NCI-H2107 treated with DMSO at 0.1 percent for 48 hours (cell line): ENCODE results near the gene ANKRD16.
"Not testable (repeated sequence)": the region's sequence is repeated elsewhere in the genome, so short reads cannot be mapped to it uniquely, and the experiment has no call there.

Experiments used
- DNase-seq: peaks from one replicate; lab custom pipeline; 2025; ENCODE audit not compliant: unreplicated experiment; lab: John Stamatoyannopoulos, UW

ANKRD16 gene

GRCh38 chr10:5840314-5841307 lies 49.1 kb downstream of the ANKRD16 start:
- DNase-seq = no peak

DNA sequence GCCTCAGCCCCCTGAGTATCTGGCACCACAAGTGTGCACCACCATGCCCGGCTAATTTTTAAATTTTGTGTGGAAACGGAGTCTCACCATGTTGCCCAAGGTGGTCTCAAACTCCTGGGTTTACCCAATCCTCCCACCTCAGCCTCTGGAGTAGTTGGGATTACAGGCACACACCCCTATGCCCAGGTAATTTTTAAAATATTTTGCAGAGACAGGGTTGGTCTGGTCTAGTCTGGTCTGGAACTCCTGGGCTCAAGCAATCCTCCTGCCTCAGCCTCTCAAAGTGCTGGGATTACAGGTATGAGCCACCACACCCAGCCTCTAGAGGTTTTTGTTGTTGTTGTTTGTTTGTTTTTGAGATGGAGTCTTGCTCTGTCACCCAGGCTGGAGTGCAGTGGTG lies 53.5 kb downstream of the ANKRD16 start:
- not testable (repeated sequence) for DNase-seq

DNA sequence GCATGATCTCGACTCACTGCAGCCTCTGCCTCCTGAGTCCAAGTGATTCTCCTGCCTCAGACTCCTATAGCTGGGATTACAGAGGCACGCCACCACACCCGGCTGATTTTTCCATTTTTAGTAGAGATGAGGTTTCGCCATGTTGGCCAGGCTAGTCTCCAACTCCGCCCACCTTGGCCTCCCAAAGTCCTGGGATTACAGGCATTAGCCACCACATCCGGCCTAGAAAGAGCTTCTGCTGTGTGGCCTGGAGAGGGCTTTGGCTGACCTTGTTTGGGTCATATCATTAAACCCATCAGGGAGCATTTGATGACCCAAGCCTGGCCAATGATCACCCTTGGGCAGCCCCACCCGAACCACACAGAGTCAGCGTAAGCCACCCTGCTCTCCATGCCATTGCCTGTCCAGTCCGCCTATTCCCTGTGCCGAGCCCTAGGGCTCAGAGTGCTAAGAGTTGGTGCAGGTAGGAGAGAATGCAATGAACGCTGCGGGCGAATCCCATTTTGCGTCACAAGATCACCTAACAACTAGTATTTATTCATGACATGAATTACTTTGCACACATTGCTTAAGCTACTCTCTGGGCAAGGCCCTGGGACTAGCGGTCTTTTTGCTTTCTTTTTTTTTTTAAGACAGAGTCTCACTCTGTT lies 54.1 kb downstream of the ANKRD16 start:
- DNase-seq = no peak

- no peak for DNase-seq
These were observed 55.9 kb downstream of the ANKRD16 start for GRCh38 chr10:5833814-5834213.

DNA sequence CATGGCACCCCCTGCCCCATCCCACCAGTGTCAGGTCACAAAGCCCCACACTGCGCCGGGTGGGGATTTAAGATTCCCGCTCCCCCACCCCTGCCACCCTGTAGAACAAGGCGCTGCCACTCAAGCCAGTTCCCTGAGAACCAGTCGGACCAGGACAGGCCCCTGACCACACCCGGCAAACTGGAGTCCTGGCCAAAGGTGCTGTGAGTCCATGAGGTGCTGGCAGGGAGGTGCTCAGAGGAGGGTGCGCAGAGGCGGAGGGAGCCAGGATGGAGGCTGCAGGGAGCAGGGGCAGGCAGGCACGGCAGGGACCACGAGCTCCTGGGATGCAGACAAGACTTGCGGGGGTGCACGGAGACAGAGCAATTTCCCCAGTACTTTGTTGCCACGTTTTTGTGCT lies 56.7 kb downstream of the ANKRD16 start:
- no peak for DNase-seq

DNA sequence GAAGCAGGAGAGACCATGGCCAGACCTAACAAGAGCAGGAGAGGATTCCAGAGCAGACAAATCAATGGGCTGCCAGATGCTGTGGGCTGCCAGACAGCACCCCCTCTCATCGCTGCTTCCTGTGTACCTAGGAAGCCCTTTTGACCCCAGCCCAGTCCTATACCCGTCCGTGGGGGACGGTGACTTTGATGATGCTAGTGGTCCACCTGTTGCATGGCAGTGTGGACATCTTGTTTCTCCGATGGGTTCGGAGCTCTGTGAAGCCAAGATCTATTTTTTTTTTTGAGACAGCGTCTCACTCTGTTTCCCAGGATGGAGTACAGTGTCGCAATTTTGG lies 58.3 kb downstream of the ANKRD16 start:
- DNase-seq = no peak

DNA sequence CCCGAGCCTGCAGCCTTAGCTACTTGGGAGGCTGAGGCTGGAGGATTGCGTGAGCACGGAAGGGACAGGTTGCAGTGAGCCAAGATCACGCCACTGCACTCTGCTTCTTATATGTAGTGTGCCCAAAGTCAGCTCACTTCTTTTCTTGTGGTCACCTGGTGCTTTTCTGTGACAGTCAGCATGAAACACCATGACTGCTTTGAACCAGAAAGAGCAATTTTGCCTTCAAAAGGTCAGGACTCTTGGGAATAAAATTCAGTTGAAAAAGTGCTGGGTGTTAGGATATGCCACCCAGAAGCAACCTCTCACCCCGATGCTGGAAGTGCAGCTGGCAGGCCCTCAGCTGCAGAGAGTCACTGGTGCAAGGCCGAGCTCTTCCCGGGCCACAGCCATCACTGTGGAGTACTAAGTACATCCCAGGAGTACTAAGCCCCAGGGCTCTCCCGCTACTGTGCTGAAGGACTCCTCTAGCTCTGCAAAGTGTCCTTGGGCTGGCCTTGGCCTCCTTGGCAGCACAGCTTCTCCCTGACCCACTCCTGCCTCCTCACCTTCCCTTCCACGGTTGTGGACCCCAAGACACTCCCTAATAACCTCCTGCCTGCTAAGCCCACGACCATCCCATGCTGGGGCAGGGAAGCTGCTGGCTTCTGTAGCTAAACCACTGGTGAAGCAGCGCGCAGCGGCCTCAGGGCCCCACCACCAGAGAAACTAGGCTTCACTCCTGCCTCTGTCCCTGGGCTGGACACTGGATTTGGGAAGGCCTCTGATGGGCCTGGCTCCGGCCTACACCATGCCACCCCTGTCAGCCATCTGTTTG lies 58.9 kb downstream of the ANKRD16 start:
- no peak for DNase-seq

DNA sequence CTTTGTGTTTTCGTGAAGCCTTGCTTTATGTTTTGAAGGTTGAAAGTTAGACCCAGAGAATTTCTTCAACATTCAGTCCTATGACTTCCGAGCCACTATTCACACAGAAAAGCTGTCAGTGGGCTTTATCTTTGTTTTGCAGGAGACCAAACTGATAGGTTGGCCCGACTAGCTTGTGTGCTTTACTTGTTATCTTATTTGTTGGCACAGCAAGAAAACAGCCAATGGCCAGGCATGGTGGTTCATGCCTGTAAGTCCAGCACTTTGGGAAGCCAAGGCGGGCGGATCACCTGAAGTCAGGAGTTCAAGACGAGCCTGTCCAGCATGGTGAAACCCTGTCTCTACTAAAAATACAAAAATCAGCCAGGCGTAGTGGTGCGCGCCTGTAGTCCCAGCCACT lies 60.4 kb downstream of the ANKRD16 start:
- no peak for DNase-seq

DNA sequence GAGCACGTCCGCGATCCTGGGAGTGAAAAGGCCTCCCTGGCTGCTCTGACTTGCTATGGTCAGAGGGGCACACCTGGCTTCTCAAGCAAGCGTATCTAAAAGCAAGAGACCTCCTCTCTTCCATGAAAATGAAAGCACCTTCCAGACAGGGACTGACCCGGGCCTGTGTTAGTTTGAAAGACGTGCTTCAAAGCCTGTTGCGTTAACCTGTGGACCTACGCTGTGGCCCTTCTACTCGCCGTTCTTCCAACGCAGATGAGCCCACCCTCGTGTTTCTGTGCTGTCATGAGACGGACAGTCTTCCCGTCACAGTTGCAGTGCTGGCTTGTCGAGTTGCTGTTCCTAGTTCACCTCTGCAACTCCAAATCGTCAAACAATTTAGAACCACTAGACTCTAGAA lies 61.0 kb downstream of the ANKRD16 start:
- DNase-seq = no peak

GRCh38 chr10:5827841-5828240 lies 61.9 kb downstream of the ANKRD16 start:
- DNase-seq = no peak

- not testable (repeated sequence) for DNase-seq
These were observed 63.2 kb downstream of the ANKRD16 start for GRCh38 chr10:5826511-5826910.

DNA sequence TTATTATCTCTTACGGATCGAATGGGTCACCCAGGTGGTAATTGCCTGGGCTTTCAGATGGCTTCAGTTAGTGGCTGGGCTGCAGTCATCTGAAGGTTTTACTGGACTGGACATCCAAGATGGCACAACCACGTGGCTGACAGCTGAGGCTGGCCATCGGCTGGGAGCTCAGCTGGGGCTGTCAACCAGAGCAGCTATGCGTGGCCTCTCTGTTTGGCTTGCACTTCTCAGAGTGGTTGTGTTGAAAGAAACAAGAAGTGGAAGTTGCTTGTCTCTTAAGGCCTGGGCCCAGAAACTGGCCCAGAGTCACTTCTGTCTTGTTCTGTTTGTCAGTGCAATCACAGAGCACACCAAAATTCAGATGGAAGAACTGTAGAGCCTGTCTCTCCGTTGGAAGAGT lies 70.8 kb downstream of the ANKRD16 start:
- no peak for DNase-seq

DNA sequence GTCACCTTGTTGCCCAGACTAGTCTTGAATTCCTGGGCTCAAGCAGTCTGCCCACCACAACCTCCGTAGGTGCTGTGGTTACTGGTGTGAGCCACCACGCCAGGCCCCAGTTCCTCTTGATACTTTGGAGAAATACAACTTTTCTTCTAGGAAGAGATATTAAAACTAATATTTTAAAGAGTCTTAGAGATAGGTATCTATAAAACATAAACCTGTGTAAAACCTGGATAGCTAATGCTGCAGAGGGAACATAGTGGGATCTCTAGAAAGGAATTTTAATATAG lies 71.7 kb downstream of the ANKRD16 start:
- no peak for DNase-seq

DNA sequence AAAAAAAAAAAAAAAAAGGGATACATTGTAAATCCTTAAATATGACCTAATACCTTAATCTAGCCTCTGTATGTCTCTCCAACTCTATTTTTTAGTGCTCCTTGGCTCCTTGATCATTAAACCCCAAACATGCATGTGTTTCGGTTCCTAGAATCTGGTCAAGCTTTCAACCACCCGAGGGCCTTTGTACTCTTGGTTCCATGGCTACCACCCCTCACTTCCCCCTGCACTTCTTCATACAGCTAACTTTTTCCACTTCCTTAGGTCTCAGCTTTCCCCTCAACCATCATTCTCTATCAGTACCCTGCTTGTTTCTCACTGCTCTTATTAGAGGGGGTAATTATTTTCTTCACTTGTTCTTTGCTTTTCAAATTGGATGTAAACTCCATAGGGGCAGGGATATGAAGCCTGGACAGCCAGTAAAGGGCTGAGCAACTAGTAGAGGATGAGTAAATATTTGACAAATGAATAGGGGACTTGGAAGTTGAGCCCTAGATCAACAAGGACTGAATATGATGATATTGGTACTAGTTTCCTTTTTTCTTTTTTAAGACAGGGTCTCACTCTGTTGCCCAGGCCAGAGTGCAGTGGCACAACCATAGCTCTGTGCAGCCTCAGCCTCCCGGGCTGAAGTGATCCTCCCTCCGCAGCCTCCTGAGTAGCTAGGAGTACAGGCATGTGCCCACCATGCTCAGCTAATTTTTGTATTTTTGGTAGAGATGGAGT lies 72.2 kb downstream of the ANKRD16 start:
- no peak for DNase-seq

- DNase-seq = no peak
These were observed 73.5 kb downstream of the ANKRD16 start for GRCh38 chr10:5816170-5816569.

- no peak for DNase-seq
These were observed 75.3 kb downstream of the ANKRD16 start for GRCh38 chr10:5814110-5815107.

DNA sequence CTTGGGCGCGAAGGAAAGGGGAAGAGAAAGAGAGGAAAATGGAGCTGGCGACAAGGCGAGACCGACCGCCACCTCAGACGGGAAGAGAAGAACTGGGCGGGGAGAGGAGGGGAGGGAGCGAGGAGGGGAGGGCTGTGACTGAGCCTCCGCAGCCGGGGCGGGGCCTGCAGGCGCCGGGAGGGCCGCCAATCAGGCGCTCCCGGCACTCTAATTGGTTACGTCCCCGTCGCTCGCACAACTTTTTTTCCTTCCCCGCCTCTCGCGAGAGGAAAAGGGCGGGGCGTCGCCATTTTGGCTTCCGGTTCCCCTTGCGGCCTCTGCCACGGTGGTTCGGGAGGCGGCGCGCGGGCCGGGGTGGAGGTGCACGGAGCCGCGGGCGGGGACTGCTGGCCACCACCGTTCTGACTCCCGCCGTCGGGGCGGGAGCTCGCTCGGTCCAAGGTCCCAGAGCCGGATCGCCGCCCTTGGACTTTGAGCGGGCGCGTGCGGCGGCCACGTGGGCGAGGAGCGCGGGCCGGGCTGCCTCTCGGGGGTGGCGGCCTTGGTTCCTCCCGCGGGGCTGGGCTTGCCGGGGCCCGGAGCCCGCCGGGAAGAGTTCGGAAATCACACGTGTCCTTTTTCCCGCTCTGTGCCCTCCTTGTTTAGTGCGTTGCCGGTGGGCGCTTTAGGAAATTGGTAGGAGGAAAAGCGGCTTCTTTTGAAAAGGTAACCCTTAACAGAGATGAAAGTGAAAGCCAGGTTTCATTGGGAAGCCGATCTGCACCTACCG lies 76.2 kb downstream of the ANKRD16 start, which contains the start of gene GDI2:
TSS of gene GDI2 (minus strand) at position 94 of the 769 bp plus-strand sequence. CDS start 176 bp downstream, outside the sequence.
- peak; percentile 82 for DNase-seq

- no peak for DNase-seq
These were observed 76.7 kb downstream of the ANKRD16 start for GRCh38 chr10:5813091-5813340.
